Fibroblast of pulmonary artery (primary cell): Measurements from ENCODE around the gene ZCCHC7.

Experiments used
- DNase-seq: peaks from one replicate; pipeline ENCODE4 v3.0.0-alpha.2; 2010; ENCODE audit warnings: low read depth
- H3K4me3 ChIP-seq: replicated peaks from 2 replicates; pipeline ENCODE4 v1.5.1; 2011; ENCODE audit warnings: low read depth, mild to moderate bottlenecking, control low read depth, low read length, moderate library complexity
- TF ChIP-seq, protein P1 (sequence below): IDR thresholded peaks from 2 replicates; pipeline ENCODE4 v1.5.1; 2011; ENCODE audit warnings: mild to moderate bottlenecking, control low read depth, low read length, inconsistent platforms; ENCODE audit errors: missing control alignments

Gene ZCCHC7

DNA sequence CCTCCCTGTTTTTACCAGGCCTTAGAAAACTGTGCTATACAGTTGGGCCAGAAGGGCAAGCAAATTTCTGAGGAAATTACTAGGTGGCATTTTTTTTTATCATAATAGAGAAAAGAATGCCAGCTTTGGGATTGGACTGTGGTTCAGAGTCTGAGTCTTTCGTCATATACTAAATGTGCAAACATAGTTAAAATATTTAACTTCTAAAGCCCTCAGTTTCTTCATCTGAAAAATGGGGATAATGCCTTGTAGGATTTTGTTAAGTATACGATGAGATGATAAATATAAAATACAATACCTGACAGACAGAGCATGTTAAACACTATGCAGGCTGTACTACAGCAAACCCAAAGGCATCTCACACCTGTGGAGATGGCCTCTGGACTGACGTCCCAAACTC, 214.9 kb downstream of the ZCCHC7 start:
- no peak for DNase-seq
- TF ChIP-seq, protein P1, sequence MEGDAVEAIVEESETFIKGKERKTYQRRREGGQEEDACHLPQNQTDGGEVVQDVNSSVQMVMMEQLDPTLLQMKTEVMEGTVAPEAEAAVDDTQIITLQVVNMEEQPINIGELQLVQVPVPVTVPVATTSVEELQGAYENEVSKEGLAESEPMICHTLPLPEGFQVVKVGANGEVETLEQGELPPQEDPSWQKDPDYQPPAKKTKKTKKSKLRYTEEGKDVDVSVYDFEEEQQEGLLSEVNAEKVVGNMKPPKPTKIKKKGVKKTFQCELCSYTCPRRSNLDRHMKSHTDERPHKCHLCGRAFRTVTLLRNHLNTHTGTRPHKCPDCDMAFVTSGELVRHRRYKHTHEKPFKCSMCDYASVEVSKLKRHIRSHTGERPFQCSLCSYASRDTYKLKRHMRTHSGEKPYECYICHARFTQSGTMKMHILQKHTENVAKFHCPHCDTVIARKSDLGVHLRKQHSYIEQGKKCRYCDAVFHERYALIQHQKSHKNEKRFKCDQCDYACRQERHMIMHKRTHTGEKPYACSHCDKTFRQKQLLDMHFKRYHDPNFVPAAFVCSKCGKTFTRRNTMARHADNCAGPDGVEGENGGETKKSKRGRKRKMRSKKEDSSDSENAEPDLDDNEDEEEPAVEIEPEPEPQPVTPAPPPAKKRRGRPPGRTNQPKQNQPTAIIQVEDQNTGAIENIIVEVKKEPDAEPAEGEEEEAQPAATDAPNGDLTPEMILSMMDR, result no peak

DNA sequence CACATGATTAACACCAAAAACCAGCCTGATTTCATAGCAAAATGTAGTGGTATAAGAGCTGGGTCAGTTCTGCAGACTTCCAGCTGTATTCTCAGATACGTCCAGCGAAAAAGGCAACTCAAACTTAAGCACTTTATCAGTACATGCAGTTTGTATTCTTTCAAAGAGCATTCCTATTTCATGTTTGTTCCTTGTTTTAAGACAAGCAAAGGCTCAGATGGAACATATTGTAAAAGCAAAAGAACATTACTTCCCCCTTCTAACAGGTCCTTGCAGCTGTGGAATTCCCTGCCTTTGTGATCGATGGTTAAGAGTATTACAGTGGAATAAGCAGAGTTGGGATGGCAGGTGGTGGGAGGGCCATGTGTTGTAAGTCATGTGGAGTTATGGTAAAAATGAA, 215.8 kb downstream of the ZCCHC7 start:
- TF ChIP-seq, protein P1, result no peak
- DNase-seq, result no peak
- no peak overlapping the region for H3K4me3 ChIP-seq

More for the DNA sequence above, 214.9 kb downstream of the ZCCHC7 start:
- H3K4me3 ChIP-seq, result no peak overlapping the region

DNA sequence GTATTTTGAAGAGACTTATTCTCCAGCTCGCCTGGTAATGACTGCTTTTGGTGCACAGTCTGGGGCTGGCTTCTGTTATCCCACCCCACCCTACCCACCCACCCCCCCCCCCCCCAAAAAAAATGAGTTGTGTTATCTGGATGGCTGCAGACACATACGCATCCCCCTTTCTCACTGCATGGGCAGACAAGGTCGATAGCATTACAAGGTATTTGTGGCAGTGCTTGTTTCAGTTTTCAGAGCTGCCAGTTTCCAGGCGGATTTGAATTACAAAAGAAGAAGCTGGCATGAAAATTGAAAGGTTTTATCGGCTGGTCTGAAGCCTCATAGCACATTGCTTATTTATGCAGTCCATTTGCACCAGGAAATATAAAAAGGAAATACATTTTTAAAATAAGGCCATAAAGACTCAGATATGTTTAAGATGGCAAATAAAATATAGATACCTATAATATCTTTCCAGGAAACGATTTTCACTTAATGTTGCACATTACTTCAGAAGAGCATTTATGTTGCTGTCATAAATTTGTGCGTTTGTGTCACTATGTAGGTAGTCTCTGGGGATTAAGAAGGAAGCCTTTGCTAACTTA, 217.0 kb downstream of the ZCCHC7 start:
- no peak for DNase-seq
- TF ChIP-seq, protein P1, result no peak
- H3K4me3 ChIP-seq, result no peak overlapping the region

DNA sequence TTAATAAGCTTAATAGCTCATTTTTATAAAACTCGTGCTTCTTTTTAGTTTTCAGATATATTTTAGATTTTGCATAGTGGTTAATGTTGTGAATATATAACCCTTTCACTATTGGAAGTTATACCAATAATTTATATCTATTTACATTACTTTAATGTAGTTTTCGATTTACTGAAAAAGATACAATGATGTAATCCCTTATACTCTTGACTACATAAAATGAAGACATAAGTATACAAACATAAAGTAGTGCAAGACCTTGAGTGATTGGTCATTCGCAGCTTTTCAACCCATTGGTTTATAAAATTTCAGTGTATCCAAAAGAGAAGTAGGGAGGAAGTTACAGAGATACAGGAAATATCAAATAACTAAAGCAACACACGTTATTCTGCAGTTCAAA, 217.8 kb downstream of the ZCCHC7 start:
- TF ChIP-seq, protein P1, result no peak
- no peak overlapping the region for H3K4me3 ChIP-seq
- no peak for DNase-seq

DNA sequence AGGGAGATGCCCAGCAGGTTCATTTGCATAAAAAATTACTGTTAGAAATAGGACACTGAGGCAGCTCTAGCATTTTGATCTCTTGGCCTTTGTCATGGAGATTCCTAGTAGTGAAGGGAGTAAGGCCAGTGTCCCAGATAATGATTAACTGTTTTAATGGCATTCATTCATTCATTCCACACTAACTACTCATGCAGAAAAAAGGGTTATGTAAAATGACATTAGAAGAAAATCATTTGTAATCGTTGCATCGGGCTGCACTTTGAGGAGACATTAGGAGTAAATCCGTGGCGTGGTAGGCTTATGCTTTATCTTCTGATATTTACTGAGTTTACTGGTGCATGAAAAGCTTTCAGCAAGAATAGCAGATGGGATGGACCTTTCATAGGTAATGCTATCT, 219.5 kb downstream of the ZCCHC7 start:
- DNase-seq, result no peak
- TF ChIP-seq, protein P1, result no peak
- no peak overlapping the region for H3K4me3 ChIP-seq

GRCh38 chr9:37340961-37341360, 220.6 kb downstream of the ZCCHC7 start:
- DNase-seq, result no peak
- no peak overlapping the region for H3K4me3 ChIP-seq
- TF ChIP-seq, protein P1, result no peak

- no peak overlapping the region for H3K4me3 ChIP-seq
- TF ChIP-seq, protein P1, result no peak
- DNase-seq, result no peak
Observed at GRCh38 chr9:37341704-37342103, 221.3 kb downstream of the ZCCHC7 start.
